GM10248 (cell line): ENCODE data around the gene PIH1D1.

Experiments
- CTCF ChIA-PET: fragments of 300-600 bp; sonication (Branson Sonifier 250); formaldehyde crosslinking; extraction: SDS; loops from one replicate; lab custom pipeline; 2021; ENCODE audit warnings: antibody characterized with exemption; lab: Yijun Ruan, JAX
- POLR2A ChIA-PET: fragments of 350-650 bp; sonication (Branson Sonifier 250); formaldehyde crosslinking; extraction: SDS; loops from one replicate; lab custom pipeline; 2020; ENCODE audit warnings: antibody characterized with exemption; lab: Yijun Ruan, JAX
- DNase-seq: peaks from one replicate; pipeline ENCODE4 v3.0.0; 2012; ENCODE audit errors: extremely low spot score
- TF ChIP-seq, protein P1 (sequence below): IDR thresholded peaks from 2 replicates; pipeline ENCODE4 v1.5.1; 2012; ENCODE audit warnings: mild to moderate bottlenecking, low read depth; ENCODE audit errors: extremely low read depth, missing control alignments, control extremely low read depth

The PIH1D1 gene

DNA sequence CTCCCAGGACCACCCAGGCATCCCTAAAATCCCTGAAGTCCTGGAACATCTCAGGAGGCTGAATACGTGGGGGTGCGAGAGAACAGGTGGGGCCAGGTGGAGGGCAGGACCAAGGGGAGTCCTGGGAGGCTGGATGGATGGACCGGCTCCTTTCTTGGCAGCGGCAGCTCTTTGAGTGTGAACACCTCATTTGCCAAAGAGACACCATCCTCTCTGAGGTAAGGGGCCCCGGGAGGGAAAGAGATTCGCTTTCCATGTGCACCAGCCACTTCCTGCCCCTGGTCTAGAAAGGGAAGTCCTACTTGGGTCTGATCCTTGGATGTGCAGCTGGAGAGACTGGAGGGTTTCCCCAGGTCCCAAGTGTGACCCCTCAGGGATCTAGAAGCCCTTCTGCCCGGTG is 44.5 kb downstream of the PIH1D1 start:
- ChIA-PET POLR2A (no interaction called here), CTCF (interaction anchor here (1.0 to 4.5 kb wide), 4 partner anchors 13 to 106 kb away, joined by 3 to 26 read pairs (median 5); no protein-coding TSS in a partner anchor)
- DNase-seq: no peak
- TF ChIP-seq, protein P1, sequence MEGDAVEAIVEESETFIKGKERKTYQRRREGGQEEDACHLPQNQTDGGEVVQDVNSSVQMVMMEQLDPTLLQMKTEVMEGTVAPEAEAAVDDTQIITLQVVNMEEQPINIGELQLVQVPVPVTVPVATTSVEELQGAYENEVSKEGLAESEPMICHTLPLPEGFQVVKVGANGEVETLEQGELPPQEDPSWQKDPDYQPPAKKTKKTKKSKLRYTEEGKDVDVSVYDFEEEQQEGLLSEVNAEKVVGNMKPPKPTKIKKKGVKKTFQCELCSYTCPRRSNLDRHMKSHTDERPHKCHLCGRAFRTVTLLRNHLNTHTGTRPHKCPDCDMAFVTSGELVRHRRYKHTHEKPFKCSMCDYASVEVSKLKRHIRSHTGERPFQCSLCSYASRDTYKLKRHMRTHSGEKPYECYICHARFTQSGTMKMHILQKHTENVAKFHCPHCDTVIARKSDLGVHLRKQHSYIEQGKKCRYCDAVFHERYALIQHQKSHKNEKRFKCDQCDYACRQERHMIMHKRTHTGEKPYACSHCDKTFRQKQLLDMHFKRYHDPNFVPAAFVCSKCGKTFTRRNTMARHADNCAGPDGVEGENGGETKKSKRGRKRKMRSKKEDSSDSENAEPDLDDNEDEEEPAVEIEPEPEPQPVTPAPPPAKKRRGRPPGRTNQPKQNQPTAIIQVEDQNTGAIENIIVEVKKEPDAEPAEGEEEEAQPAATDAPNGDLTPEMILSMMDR: no peak

DNA sequence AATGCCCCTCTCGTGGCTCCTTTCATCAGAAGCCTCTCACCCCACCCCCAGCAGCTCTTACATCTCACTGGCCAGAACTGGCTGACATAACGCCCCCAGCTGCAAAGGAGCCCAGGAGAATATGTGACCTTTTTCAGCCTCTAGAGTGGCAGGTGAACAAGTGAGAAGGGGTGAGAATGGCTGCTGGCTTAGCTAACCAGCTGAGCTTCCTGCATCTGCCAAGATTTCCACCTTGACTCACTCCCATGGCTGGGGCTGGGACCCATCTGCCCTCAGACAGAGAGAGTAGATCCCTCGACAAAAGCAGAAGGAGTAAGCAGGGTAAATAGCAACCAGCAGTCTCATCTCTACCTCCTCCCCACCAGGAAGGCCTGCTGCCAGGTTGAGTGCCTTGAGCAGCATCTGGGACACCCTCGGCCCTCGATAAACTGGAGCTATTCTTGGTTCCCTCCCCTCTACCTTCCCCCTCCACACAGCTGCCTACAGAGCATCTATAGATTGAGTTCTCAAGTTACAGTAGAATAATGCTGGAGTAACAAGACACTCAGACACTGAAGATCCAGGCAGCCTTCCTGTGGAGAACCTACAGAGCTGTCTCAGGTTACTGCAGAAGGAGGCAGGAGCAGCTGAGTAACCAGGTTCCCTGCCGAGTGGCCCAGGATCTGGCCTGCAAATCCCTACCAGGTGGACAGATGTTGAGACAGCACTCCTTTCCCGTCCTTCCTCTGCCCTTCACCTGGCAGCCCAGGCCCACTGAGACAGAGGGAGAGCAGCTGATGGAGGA is 48.0 kb downstream of the PIH1D1 start:
- ChIA-PET CTCF (interaction anchor here (0.7 to 1.4 kb wide), 9 partner anchors 12 to 85 kb away, joined by 3 to 4 read pairs (median 3); no protein-coding TSS in a partner anchor), POLR2A (no interaction called here)
- TF ChIP-seq, protein P1: no peak
- no peak for DNase-seq

DNA sequence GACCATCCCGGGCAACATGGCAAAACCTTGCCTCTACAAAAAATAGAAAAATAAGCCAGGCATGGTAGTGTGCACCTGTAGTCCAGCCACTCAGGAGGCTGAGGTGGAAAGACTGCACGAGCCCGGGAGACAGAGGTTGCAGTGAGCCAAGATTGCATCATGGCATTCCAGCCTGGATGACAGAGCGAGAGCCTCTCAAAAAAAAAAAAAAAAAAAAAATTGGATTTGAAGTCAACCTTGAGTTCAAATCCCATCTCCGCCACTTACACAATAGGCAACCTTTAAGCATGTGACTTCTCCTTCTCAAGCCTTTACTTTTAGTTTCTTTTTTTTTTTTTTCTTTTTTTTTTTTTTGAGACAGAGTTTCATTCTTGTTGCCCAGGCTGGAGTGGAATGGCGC is 51.6 kb downstream of the PIH1D1 start:
- TF ChIP-seq, protein P1: no peak
- CTCF ChIA-PET: interaction anchor here (1.9 kb wide), 1 partner anchor 9 kb away, joined by 8 read pairs; no protein-coding TSS in a partner anchor
- no peak for DNase-seq
- POLR2A ChIA-PET: no interaction called here

DNA sequence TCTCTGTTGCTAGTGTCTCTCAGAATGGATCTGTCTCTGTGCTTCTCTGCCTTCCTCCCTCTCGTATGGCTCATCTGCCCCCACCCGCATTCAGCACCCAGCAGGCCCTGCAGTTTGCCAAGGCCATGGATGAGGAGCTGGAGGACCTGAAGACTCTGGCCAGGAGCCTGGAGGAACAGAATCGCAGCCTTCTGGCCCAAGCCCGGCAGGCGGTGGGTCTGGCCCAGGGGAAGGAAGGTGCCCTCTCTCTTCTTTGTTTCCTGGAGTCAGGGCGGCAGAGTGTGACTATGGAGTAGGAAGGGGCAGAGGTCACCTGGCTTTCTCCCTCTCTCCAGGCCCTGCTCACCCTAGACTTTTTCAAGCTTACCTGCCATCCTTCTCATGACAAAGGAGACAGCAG is 52.7 kb downstream of the PIH1D1 start:
- CTCF ChIA-PET: no interaction called here

DNA sequence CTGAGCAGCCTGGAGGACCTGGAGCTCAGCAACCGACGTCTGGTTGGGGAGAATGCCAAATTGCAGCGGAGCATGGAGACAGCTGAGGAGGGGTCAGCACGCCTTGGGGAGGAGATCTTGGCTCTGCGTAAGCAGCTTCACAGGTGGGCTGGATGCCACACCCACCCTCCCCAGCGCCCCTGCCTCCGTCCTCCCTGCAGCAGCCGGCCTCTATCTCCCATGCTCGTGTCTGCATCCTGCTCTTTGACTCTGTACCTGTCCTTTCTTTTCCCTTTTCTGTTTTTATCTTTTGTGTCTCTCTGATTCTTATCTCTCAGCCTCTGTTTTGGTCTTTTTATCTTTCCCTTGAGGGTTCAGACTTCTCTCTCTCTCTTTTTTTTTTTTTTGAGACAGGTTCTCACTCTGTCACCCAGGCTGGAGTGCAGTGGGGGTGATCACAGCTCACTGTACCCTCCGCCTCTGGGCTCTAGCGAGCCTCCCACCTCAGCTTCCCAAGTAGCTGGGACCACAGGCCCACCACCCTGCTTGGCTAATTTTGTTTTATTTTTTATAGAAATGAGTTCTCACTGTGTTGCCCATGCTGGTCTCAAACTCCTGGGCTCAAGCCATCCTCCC is 53.5 kb downstream of the PIH1D1 start:
- TF ChIP-seq, protein P1: no peak
- no peak for DNase-seq
- CTCF ChIA-PET: interaction anchor here (0.9 kb wide), 1 partner anchor 97 kb away, joined by 3 read pairs; no protein-coding TSS in a partner anchor
- POLR2A ChIA-PET: no interaction called here

More for the DNA sequence above, 52.7 kb downstream of the PIH1D1 start:
- no peak for DNase-seq
- TF ChIP-seq, protein P1: no peak
- POLR2A ChIA-PET: no interaction called here

DNA sequence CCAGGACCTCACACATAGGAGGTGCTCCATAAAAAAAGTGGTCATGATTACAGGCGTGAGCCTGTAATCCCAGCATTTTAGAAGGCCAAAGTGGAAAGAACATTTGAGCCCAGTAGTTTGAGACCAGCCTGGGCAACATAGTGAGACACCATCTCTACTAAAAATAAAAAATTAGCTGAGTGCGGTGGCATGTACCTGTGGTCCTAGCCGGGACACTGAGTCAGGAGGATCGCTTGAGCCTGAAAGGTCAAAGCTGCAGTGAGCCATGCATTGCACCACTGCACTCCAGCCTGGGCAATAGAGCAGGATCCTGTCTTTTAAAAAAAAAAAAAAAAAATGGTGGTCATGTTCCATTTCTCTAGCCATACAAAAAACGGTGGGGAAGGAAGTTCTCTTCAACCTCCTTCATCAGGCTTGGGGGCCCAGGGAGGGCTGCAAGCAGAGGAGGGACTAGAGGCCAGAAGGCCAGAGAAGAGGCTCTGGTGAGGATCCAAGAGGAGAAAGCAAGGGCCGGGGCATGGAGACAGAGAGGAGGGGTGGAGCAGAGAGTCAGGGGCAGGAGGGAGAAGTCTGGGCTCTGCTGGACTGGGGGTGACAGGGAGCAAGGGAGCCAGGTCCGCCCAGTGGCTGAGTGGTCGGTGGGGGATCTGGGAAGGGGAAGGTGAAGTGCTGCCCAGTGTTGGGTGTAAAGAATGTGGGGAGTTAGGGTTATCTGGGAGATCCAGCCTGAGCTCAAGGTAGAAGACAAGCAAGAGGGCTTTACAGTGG is 54.7 kb downstream of the PIH1D1 start:
- CTCF ChIA-PET: interaction anchor here (0.9 to 1.2 kb wide), 2 partner anchors 12 to 95 kb away, joined by 3 to 6 read pairs; no protein-coding TSS in a partner anchor
- DNase-seq: no peak
- TF ChIP-seq, protein P1: no peak
- POLR2A ChIA-PET: no interaction called here
